NCI-H82 treated with DMSO at 0.1 percent for 48 hours (cell line): Measurements from ENCODE around the gene KRT15.

Experiments
- DNase-seq: peaks from one replicate; lab custom pipeline; 2025; ENCODE audit not compliant: unreplicated experiment; lab: John Stamatoyannopoulos, UW

KRT15 gene

GRCh38 chr17:41483991-41484826 lies 34.5 kb downstream of the KRT15 start:
- DNase-seq: no peak

- DNase-seq: no peak
Observed at GRCh38 chr17:41483531-41483930, 35.2 kb downstream of the KRT15 start.

GRCh38 chr17:41481036-41481435 lies 37.7 kb downstream of the KRT15 start, which contains the start of gene KRT35:
Gene KRT35, minus strand, starts transcription at chr17:41481151. Its CDS starts 54 bp downstream, at chr17:41481097.
- no peak for DNase-seq

GRCh38 chr17:41480581-41480980 lies 38.1 kb downstream of the KRT15 start:
- no peak for DNase-seq

- no peak for DNase-seq
Observed at GRCh38 chr17:41480136-41480535, 38.6 kb downstream of the KRT15 start.

GRCh38 chr17:41478237-41478636 lies 40.5 kb downstream of the KRT15 start:
- DNase-seq: no peak

- no peak for DNase-seq
Observed at GRCh38 chr17:41476866-41477815, 41.5 kb downstream of the KRT15 start.

- DNase-seq: no peak
Observed at GRCh38 chr17:41475421-41475820, 43.3 kb downstream of the KRT15 start.

GRCh38 chr17:41474863-41475262 lies 43.8 kb downstream of the KRT15 start:
- no peak for DNase-seq

GRCh38 chr17:41468346-41468745 lies 50.3 kb downstream of the KRT15 start:
- no peak for DNase-seq

GRCh38 chr17:41467561-41467960 lies 51.1 kb downstream of the KRT15 start:
- DNase-seq: no peak

GRCh38 chr17:41466988-41467387 lies 51.7 kb downstream of the KRT15 start, which contains the start of gene KRT32:
Gene KRT32, minus strand, starts transcription at chr17:41467386. Its CDS starts 61 bp downstream, at chr17:41467325.
- DNase-seq: no peak

- DNase-seq: no peak
Observed at GRCh38 chr17:41464682-41465081, 54.0 kb downstream of the KRT15 start.

- DNase-seq: no peak
Observed at GRCh38 chr17:41464173-41464572, 54.5 kb downstream of the KRT15 start.

- DNase-seq: no peak
Observed at GRCh38 chr17:41463746-41464145, 54.9 kb downstream of the KRT15 start.
